LNCaP clone FGC (cell line): ENCODE measurements around the gene NEURL2.

ENCODE experiments used
- DNase-seq: peaks from one replicate; pipeline ENCODE4 v3.0.0-alpha.2; 2011; ENCODE audit warnings: low read depth
- H3K4me3 ChIP-seq: 2 replicates; pipeline ENCODE4 v1.5.1; 2011; ENCODE audit warnings: mild to moderate bottlenecking, low read depth, low read length, control low read depth
- CTCF ChIP-seq: IDR thresholded peaks from 2 replicates; pipeline ENCODE4 v1.5.1; 2012; ENCODE audit warnings: mild to moderate bottlenecking; ENCODE audit not compliant: control insufficient read depth, insufficient read depth; ENCODE audit errors: extremely low read depth

NEURL2 gene

GRCh38 chr20:45890985-45891983 is at the start of gene NEURL2, which contains the start of gene CTSA:
NEURL2 (minus strand) TSS chr20:45891208; CDS start chr20:45890991, 217 bp downstream.
CTSA (plus strand) TSS chr20:45891335; CDS start chr20:45891569, 234 bp downstream.
- DNase-seq, result peak; percentile 73
- peak within 1 kb of the TSS; percentile 96 for H3K4me3 ChIP-seq
- TF ChIP-seq CTCF, result no peak

- no peak for TF ChIP-seq CTCF
- no peak for DNase-seq
- no peak overlapping the region for H3K4me3 ChIP-seq
These were observed 49.5 kb upstream of the NEURL2 start for GRCh38 chr20:45940469-45940868.

GRCh38 chr20:45940053-45940452 is 49.0 kb upstream of the NEURL2 start:
- no peak overlapping the region for H3K4me3 ChIP-seq
- no peak for DNase-seq
- no peak for TF ChIP-seq CTCF

GRCh38 chr20:45938727-45939438 is 47.9 kb upstream of the NEURL2 start:
- H3K4me3 ChIP-seq, result no peak overlapping the region
- no peak for TF ChIP-seq CTCF
- no peak for DNase-seq

GRCh38 chr20:45937765-45938164 is 46.8 kb upstream of the NEURL2 start:
- DNase-seq, result no peak

More at GRCh38 chr20:45937765-45938164, 46.8 kb upstream of the NEURL2 start:
- TF ChIP-seq CTCF, result no peak
- no peak overlapping the region for H3K4me3 ChIP-seq
